ENCODE results near the gene ANTKMT.

DNA sequence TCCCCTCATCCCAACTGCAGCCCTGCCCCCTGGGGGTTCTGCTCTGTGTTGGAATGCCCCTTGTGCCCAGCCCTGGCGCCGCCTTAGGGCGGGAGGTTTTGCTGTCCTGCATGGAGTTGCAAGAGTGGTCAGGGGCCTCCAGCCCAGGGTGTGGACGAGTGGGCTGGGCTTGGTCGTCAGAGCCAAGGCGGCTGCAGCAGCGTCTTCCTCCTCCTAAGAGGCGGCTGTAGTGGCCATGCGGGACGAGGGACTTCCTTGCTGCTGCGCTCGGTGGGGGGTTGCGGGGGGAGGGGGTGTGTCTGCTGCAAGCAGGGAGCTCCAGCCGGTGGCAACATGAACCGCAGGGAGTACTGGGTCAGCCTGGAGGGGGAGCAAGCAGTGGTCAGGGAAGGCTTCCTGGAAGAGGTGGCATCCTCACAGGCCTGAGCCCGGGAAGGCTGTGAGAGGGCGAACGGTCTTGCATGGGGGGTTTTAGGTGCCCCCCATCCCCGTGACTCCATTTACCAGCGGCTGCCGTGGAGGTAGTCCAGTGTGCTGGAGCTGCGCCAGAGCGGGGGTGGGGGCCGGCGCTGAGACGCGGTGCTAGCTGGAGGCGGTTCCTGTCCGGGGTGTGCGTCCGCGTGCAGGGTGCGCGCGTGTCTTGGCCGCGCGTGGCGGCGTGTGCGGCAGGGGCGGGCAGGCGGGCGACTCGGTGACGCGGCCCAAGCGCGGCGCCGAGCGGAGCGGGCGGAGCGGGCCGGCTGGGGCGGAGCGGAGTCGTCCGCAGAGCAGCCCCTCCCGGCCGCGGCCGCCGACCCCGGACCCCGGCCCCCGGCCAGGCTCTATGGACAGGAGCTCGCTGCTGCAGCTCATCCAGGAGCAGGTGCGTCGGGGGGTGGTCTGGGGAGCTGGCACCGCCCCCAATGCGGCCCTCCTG is 45.7 kb upstream of the ANTKMT start, which contains the start of gene RHBDL1:
- TF ChIP-seq, protein P1, sequence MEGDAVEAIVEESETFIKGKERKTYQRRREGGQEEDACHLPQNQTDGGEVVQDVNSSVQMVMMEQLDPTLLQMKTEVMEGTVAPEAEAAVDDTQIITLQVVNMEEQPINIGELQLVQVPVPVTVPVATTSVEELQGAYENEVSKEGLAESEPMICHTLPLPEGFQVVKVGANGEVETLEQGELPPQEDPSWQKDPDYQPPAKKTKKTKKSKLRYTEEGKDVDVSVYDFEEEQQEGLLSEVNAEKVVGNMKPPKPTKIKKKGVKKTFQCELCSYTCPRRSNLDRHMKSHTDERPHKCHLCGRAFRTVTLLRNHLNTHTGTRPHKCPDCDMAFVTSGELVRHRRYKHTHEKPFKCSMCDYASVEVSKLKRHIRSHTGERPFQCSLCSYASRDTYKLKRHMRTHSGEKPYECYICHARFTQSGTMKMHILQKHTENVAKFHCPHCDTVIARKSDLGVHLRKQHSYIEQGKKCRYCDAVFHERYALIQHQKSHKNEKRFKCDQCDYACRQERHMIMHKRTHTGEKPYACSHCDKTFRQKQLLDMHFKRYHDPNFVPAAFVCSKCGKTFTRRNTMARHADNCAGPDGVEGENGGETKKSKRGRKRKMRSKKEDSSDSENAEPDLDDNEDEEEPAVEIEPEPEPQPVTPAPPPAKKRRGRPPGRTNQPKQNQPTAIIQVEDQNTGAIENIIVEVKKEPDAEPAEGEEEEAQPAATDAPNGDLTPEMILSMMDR (IDR thresholded peaks at IDR 0.05): no peak
- TF ChIP-seq POLR2A (IDR thresholded peaks at IDR 0.05): no peak

All from lower leg skin (tissue), 3 donors.